Smooth muscle cell (in vitro differentiated cells): ENCODE measurements around the gene SGCG. TPM values are rescaled to one million over a fixed set of nuclear protein-coding genes. Genes with fewer than 3 reads are reported as not detected.

Experiments used
- DNase-seq: peaks from one replicate; lab custom pipeline; 2025; ENCODE audit not compliant: unreplicated experiment; lab: John Stamatoyannopoulos, UW
- H2AFZ ChIP-seq: fragments of 200-600 bp; sonication (generic); 2 replicates; pipeline ENCODE4 v1.6.0; 2016; ENCODE audit warnings: antibody characterized with exemption, low read depth, mild to moderate bottlenecking
- H3F3A ChIP-seq: fragments of 200-600 bp; sonication (generic); 2 replicates; pipeline ENCODE4 v1.6.0; 2017; ENCODE audit warnings: antibody characterized with exemption, low read depth
- H3K27ac ChIP-seq: fragments of 200-600 bp; sonication (generic); 2 replicates; pipeline ENCODE4 v1.5.1; 2016; ENCODE audit warnings: low read depth, mild to moderate bottlenecking
- H3K27me3 ChIP-seq: fragments of 200-600 bp; sonication (generic); 2 replicates; pipeline ENCODE4 v1.6.1; 2016; ENCODE audit warnings: low read depth, mild to moderate bottlenecking
- H3K36me3 ChIP-seq: fragments of 200-600 bp; sonication (generic); 2 replicates; pipeline ENCODE4 v1.5.1; 2016; ENCODE audit warnings: low read depth
- H3K4me1 ChIP-seq: fragments of 200-600 bp; sonication (generic); 2 replicates; pipeline ENCODE4 v1.5.1; 2016; ENCODE audit warnings: low read depth
- H3K4me2 ChIP-seq: fragments of 200-600 bp; sonication (generic); 2 replicates; pipeline ENCODE4 v1.6.0; 2016; ENCODE audit warnings: mild to moderate bottlenecking
- H3K4me3 ChIP-seq: fragments of 200-600 bp; sonication (generic); 2 replicates; pipeline ENCODE4 v1.5.1; 2016; ENCODE audit warnings: mild to moderate bottlenecking
- H3K79me2 ChIP-seq: fragments of 200-600 bp; sonication (generic); 2 replicates; pipeline ENCODE4 v1.6.0; 2016; ENCODE audit warnings: low read depth, mild to moderate bottlenecking
- H3K9ac ChIP-seq: fragments of 200-600 bp; sonication (generic); 2 replicates; pipeline ENCODE4 v1.6.0; 2016; ENCODE audit warnings: low read depth
- H3K9me3 ChIP-seq: fragments of 200-600 bp; sonication (generic); replicated peaks from 2 replicates; pipeline ENCODE4 v1.5.1; 2016; ENCODE audit warnings: low read depth
- H4K20me1 ChIP-seq: fragments of 200-600 bp; sonication (generic); 2 replicates; pipeline ENCODE4 v1.6.0; 2016; ENCODE audit warnings: low read depth
- WGBS: methylation state at CpG from one replicate; pipeline ENCODE4 v1.1.7; 2016; ENCODE audit warnings: low lambda C conversion rate; 5-methylcytosine and 5-hydroxymethylcytosine counted together
- polyA plus RNA-seq: library from polyadenylated mRNA; unstranded; fragments of >200 nt; fragmentation: Nextera tagmentation; extraction: Ambion mirVana; gene quantifications from 2 replicates; pipeline ENCODE4 v1.2.1, GENCODE V29; 2016
- total RNA-seq: library from RNA; depleted of rRNA; stranded (reverse); fragments of >200 nt; gene quantifications from 2 replicates; pipeline ENCODE4 v1.2.3, GENCODE V29; 2014
- TF ChIP-seq, protein P1 (sequence below): fragments of 200-600 bp; sonication (generic); IDR thresholded peaks from 2 replicates; pipeline ENCODE4 v1.5.1; 2017; ENCODE audit warnings: borderline replicate concordance, mild to moderate bottlenecking, antibody characterized with exemption; ENCODE audit not compliant: insufficient read depth, poor library complexity, severe bottlenecking

SGCG gene
- total and polyA plus RNA-seq, 2 experiments from 2014 or later: 2.3 to 5.1 TPM

GRCh38 chr13:23203516-23203915 lies 22.7 kb downstream of the SGCG start:
- H2AFZ ChIP-seq: no peak overlapping the region
- no peaks in the 10 kb centered on the region for H3F3A ChIP-seq
- no peaks in the 10 kb centered on the region for H3K36me3 ChIP-seq
- H3K9ac ChIP-seq: no peak overlapping the region
- no peak overlapping the region for H3K4me2 ChIP-seq
- no peak for DNase-seq
- H3K4me1 ChIP-seq: no peaks in the 10 kb centered on the region
- no peaks in the 10 kb centered on the region for H3K79me2 ChIP-seq
- no peaks in the 10 kb centered on the region for H4K20me1 ChIP-seq
- no peak overlapping the region for H3K4me3 ChIP-seq
- no peak overlapping the region for H3K27ac ChIP-seq
- TF ChIP-seq, protein P1, sequence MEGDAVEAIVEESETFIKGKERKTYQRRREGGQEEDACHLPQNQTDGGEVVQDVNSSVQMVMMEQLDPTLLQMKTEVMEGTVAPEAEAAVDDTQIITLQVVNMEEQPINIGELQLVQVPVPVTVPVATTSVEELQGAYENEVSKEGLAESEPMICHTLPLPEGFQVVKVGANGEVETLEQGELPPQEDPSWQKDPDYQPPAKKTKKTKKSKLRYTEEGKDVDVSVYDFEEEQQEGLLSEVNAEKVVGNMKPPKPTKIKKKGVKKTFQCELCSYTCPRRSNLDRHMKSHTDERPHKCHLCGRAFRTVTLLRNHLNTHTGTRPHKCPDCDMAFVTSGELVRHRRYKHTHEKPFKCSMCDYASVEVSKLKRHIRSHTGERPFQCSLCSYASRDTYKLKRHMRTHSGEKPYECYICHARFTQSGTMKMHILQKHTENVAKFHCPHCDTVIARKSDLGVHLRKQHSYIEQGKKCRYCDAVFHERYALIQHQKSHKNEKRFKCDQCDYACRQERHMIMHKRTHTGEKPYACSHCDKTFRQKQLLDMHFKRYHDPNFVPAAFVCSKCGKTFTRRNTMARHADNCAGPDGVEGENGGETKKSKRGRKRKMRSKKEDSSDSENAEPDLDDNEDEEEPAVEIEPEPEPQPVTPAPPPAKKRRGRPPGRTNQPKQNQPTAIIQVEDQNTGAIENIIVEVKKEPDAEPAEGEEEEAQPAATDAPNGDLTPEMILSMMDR: no peak
- H3K27me3 ChIP-seq: no peaks in the 10 kb centered on the region
- whole genome bisulfite sequencing: 93% methylated on average over 5 of the region's 5 CpGs
- H3K9me3 ChIP-seq: no peaks in the 10 kb centered on the region

GRCh38 chr13:23205807-23206206 lies 25.0 kb downstream of the SGCG start:
- H3K4me3 ChIP-seq: no peak overlapping the region
- 94% methylated on average over 3 of the region's 3 CpGs for WGBS
- TF ChIP-seq, protein P1: no peak
- DNase-seq: no peak
- H3F3A ChIP-seq: no peaks in the 10 kb centered on the region
- no peaks in the 10 kb centered on the region for H3K79me2 ChIP-seq
- no peaks in the 10 kb centered on the region for H3K36me3 ChIP-seq
- H3K4me1 ChIP-seq: no peaks in the 10 kb centered on the region
- H3K9me3 ChIP-seq: no peaks in the 10 kb centered on the region
- no peak overlapping the region for H3K9ac ChIP-seq
- H3K27ac ChIP-seq: no peak overlapping the region
- no peaks in the 10 kb centered on the region for H3K27me3 ChIP-seq
- H3K4me2 ChIP-seq: no peak overlapping the region
- H4K20me1 ChIP-seq: no peaks in the 10 kb centered on the region
- no peak overlapping the region for H2AFZ ChIP-seq

DNA sequence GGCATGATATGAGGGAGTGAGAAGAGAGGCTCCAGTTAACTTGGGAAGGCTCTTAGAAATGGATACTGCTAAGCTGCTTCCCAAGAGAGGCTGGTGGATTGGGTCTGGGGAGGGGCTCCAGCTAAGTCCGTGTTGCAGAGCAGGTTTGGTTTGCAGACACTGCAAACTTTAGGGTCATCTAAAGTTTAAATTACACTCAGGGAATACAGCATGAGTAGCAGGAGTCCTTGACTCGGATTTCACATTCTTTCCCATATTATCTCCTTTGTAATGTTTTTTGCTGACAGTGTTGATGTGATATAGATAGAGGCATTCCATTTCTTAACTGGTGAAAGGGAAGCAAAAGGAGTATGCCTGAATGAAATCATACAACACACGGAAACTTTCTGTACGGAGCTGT lies 31.9 kb downstream of the SGCG start:
- Histone ChIP-seq H3K4me2 (no peak overlapping the region), H3K9ac (no peak overlapping the region), H3K4me1 (no peaks in the 10 kb centered on the region), H4K20me1 (no peaks in the 10 kb centered on the region), H3K9me3 (no peaks in the 10 kb centered on the region), H3K79me2 (no peaks in the 10 kb centered on the region), H3K4me3 (no peak overlapping the region), H3K27me3 (no peaks in the 10 kb centered on the region), H3K27ac (no peak overlapping the region), H3F3A (no peaks in the 10 kb centered on the region), H2AFZ (no peak overlapping the region), H3K36me3 (no peaks in the 10 kb centered on the region)
- DNase-seq: no peak
- WGBS: 82% methylated on average over 4 of the region's 4 CpGs
- TF ChIP-seq, protein P1: no peak

DNA sequence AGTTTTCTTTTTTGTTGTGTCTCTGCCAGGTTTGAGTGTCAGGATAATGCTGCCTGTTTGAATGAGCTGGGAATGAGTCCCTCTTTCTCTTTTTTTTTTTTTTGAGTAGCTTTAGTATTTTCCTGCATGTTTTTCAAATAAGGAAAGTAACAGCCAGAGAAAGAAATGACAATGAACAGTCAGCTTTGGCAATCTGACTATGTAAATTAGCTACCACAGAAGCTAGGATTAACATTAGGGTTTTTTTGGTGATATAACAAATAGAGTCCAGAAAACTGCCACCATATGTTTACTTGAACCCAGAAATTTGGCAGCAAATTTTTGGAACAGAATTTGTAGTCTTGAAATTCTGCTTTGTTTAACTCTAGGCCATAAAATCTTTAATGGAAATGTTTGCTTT lies 50.5 kb downstream of the SGCG start:
- Histone ChIP-seq H3K4me2 (no peak overlapping the region), H3K27ac (no peak overlapping the region), H3K9me3 (no peaks in the 10 kb centered on the region), H3K27me3 (no peaks in the 10 kb centered on the region), H3K9ac (no peak overlapping the region), H3K4me1 (no peaks in the 10 kb centered on the region), H3F3A (no peaks in the 10 kb centered on the region), H3K4me3 (no peak overlapping the region), H2AFZ (no peak overlapping the region), H4K20me1 (no peaks in the 10 kb centered on the region), H3K79me2 (no peaks in the 10 kb centered on the region), H3K36me3 (no peaks in the 10 kb centered on the region)
- DNase-seq: no peak
- TF ChIP-seq, protein P1: no peak
